Endodermal cell (in vitro differentiated cells): Measurements from ENCODE around the gene GLIS1. TPM values are rescaled to one million over a fixed set of nuclear protein-coding genes. Genes with fewer than 3 reads are reported as not detected.

ENCODE experiments used
- DNase-seq: peaks from one replicate; pipeline ENCODE4 v3.0.0-alpha.2; 2017
- H3K27ac ChIP-seq: 2 replicates; pipeline ENCODE4 v1.5.1; 2013; ENCODE audit warnings: mild to moderate bottlenecking, low read depth, low read length, moderate library complexity
- H3K27me3 ChIP-seq: 2 replicates; pipeline ENCODE4 v1.6.1; 2013; ENCODE audit warnings: mild to moderate bottlenecking, low read length, moderate library complexity; ENCODE audit not compliant: insufficient read depth, control insufficient read depth, poor library complexity, severe bottlenecking
- H3K36me3 ChIP-seq: 2 replicates; pipeline ENCODE4 v1.7.0; 2013; ENCODE audit warnings: mild to moderate bottlenecking, low read length, moderate library complexity; ENCODE audit not compliant: control insufficient read depth, insufficient read depth
- H3K4me1 ChIP-seq: one replicate; pipeline ENCODE4 v1.7.0; 2013; ENCODE audit warnings: low read length; ENCODE audit not compliant: control insufficient read depth, insufficient read depth
- H3K4me3 ChIP-seq: 2 replicates; pipeline ENCODE4 v1.5.1; 2013; ENCODE audit warnings: mild to moderate bottlenecking, low read length, moderate library complexity
- H3K9ac ChIP-seq: 2 replicates; pipeline ENCODE4 v1.6.1; 2013; ENCODE audit warnings: mild to moderate bottlenecking, low read length, moderate library complexity; ENCODE audit not compliant: poor library complexity, severe bottlenecking; ENCODE audit errors: extremely low read depth
- H3K9me3 ChIP-seq: 2 replicates; pipeline ENCODE4 v1.6.1; 2013; ENCODE audit warnings: mild to moderate bottlenecking, low read length, moderate library complexity; ENCODE audit not compliant: control insufficient read depth
- H3K27ac Mint-ChIP-seq: 2 replicates; pipeline ENCODE4 v1.8.0; 2020; ENCODE audit warnings: mixed read lengths
- H3K27me3 Mint-ChIP-seq: 2 replicates; pipeline ENCODE4 v1.8.0; 2021; ENCODE audit warnings: mild to moderate bottlenecking, mixed read lengths; ENCODE audit not compliant: insufficient read depth
- H3K36me3 Mint-ChIP-seq: 2 replicates; pipeline ENCODE4 v1.8.0; 2020; ENCODE audit warnings: low read depth, mixed read lengths
- H3K4me1 Mint-ChIP-seq: 2 replicates; pipeline ENCODE4 v1.8.0; 2020; ENCODE audit warnings: mixed read lengths
- H3K4me3 Mint-ChIP-seq: 2 replicates; pipeline ENCODE4 v1.8.0; 2020; ENCODE audit warnings: mild to moderate bottlenecking, moderate library complexity, mixed read lengths
- H3K9me3 Mint-ChIP-seq: 2 replicates; pipeline ENCODE4 v1.8.0; 2020; ENCODE audit warnings: mild to moderate bottlenecking, mixed read lengths
- WGBS, 2 experiments: methylation state at CpG; one replicate each; pipeline versions ENCODE4 v1.1.5 to v1.1.7; 2013; ENCODE audit warnings: missing lambda C conversion rate in 2 of 2, mixed read lengths in 1 of 2; ENCODE audit not compliant: insufficient coverage in 1 of 2, insufficient read length in 1 of 2; 5-methylcytosine and 5-hydroxymethylcytosine counted together
- total RNA-seq, 2 donors: library from RNA; stranded (reverse); fragmentation: NEBNext Ultra II Directional in 1 of 2; extraction: Animal tissue kit (Norgen Biotek cat#: 25700) in 1 of 2; gene quantifications; 2 replicates in 1 of 2; 3 replicates in 1 of 2; pipeline ENCODE4 v1.2.1, GENCODE V29; 2021
- TF ChIP-seq, protein P1 (sequence below): fragments of 200-600 bp; sonication (generic); conservative IDR thresholded peaks from 2 replicates; pipeline ENCODE4 v1.5.0; 2021; ENCODE audit warnings: antibody characterized with exemption, mild to moderate bottlenecking

Gene GLIS1
- total RNA-seq, 2 donors from 2014 or later, result 2.1 to 3.9 TPM

- Mint-ChIP-seq H3K27ac (no peak overlapping the region), H3K9me3 (peaks cover 19% of the 10 kb centered on the region), H3K36me3 (peaks cover 4% of the 10 kb centered on the region), H3K4me3 (no peak overlapping the region), H3K27me3 (no peaks in the 10 kb centered on the region), H3K4me1 (peaks cover 8% of the 10 kb centered on the region)
- H3K36me3 ChIP-seq, result no peaks in the 10 kb centered on the region
- H3K9me3 ChIP-seq, result peaks cover 8% of the 10 kb centered on the region
- H3K4me1 ChIP-seq, result peaks cover 8% of the 10 kb centered on the region
- H3K9ac ChIP-seq, result no peak overlapping the region
- 96% methylated on average over 2 of the region's 2 CpGs; no CpG with 5 or more reads in 1 of the 2 experiments for WGBS, 2 experiments
- no peak for DNase-seq
- no peaks in the 10 kb centered on the region for H3K27me3 ChIP-seq
- H3K27ac ChIP-seq, result no peak overlapping the region
- no peak overlapping the region for H3K4me3 ChIP-seq
- TF ChIP-seq, protein P1, sequence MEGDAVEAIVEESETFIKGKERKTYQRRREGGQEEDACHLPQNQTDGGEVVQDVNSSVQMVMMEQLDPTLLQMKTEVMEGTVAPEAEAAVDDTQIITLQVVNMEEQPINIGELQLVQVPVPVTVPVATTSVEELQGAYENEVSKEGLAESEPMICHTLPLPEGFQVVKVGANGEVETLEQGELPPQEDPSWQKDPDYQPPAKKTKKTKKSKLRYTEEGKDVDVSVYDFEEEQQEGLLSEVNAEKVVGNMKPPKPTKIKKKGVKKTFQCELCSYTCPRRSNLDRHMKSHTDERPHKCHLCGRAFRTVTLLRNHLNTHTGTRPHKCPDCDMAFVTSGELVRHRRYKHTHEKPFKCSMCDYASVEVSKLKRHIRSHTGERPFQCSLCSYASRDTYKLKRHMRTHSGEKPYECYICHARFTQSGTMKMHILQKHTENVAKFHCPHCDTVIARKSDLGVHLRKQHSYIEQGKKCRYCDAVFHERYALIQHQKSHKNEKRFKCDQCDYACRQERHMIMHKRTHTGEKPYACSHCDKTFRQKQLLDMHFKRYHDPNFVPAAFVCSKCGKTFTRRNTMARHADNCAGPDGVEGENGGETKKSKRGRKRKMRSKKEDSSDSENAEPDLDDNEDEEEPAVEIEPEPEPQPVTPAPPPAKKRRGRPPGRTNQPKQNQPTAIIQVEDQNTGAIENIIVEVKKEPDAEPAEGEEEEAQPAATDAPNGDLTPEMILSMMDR, result no peak
These were observed 170.4 kb downstream of the GLIS1 start for GRCh38 chr1:53568540-53568939.

DNA sequence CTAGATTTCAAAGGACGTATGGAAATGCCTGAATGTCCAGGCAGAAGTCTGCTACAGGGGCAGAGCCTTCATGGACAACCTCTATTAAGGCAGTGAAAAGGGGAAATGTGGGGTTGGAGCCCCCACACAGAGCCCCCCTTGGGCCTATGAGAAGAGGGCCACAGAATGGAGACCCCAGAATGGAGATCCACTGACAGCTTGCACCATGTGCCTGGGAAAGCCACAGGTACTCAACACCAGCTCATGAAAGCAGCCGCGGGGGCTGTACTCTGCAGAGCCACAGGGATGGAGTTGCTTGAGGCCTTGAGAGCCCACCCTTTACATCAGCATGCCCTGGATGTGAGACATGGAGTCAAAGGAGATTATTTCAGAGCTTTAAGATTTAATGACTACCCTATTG lies 171.1 kb downstream of the GLIS1 start:
- TF ChIP-seq, protein P1, result no peak
- Histone ChIP-seq H3K9ac (no peak overlapping the region), H3K36me3 (no peaks in the 10 kb centered on the region), H3K27ac (no peak overlapping the region), H3K9me3 (peaks cover 8% of the 10 kb centered on the region), H3K4me1 (peaks cover 7% of the 10 kb centered on the region), H3K4me3 (no peak overlapping the region), H3K27me3 (no peaks in the 10 kb centered on the region)
- no peak overlapping the region for H3K4me3 Mint-ChIP-seq
- H3K4me1 Mint-ChIP-seq, result peaks cover 8% of the 10 kb centered on the region
- WGBS, 2 experiments, result 94 to 100% methylated on average over 2 to 3 of the region's 3 CpGs
- peaks cover 19% of the 10 kb centered on the region for H3K9me3 Mint-ChIP-seq
- no peak overlapping the region for H3K27ac Mint-ChIP-seq
- H3K36me3 Mint-ChIP-seq, result peaks cover 4% of the 10 kb centered on the region
- H3K27me3 Mint-ChIP-seq, result no peaks in the 10 kb centered on the region
- DNase-seq, result no peak

DNA sequence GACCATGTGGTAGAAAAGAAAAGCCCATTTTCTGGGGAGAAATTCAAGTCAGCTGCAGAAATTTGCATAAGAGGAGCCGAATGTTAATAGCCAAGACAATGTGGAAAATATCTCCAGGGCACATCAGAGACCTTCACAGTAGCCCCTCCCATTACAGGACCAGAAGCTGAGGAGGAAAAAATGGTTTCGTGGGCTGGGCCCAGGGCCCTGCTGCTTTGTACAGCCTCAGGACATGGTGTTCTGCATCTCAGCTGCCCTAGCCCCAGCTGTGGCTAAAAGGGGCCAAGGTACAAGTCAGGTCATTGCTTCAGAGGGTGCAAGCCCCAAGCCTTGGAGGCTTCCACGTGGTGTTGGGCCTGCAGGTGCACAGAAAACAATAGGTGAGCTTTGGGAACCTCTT lies 171.5 kb downstream of the GLIS1 start:
- Mint-ChIP-seq H3K9me3 (peaks cover 19% of the 10 kb centered on the region), H3K4me3 (no peak overlapping the region), H3K27me3 (no peaks in the 10 kb centered on the region), H3K4me1 (peaks cover 4% of the 10 kb centered on the region), H3K27ac (no peak overlapping the region), H3K36me3 (peaks cover 4% of the 10 kb centered on the region)
- no peak overlapping the region for H3K4me3 ChIP-seq
- DNase-seq, result no peak
- H3K36me3 ChIP-seq, result no peaks in the 10 kb centered on the region
- WGBS, 2 experiments, result 79 to 86% methylated on average over 3 of the region's 3 CpGs
- no peak overlapping the region for H3K9ac ChIP-seq
- peaks cover 8% of the 10 kb centered on the region for H3K9me3 ChIP-seq
- H3K4me1 ChIP-seq, result peaks cover 3% of the 10 kb centered on the region
- TF ChIP-seq, protein P1, result no peak
- H3K27me3 ChIP-seq, result no peaks in the 10 kb centered on the region
- H3K27ac ChIP-seq, result no peak overlapping the region
